ENCODE measurements around the gene UPK3B. TPM values are rescaled to one million over a fixed set of nuclear protein-coding genes. Genes with fewer than 3 reads are reported as not detected.
"Not testable (repeated sequence)": the region's sequence is repeated elsewhere in the genome, so short reads cannot be mapped to it uniquely, and the experiment has no call there.

Gene UPK3B
- total RNA-seq, 1 experiment from 2014 or later = 3.0 TPM

DNA sequence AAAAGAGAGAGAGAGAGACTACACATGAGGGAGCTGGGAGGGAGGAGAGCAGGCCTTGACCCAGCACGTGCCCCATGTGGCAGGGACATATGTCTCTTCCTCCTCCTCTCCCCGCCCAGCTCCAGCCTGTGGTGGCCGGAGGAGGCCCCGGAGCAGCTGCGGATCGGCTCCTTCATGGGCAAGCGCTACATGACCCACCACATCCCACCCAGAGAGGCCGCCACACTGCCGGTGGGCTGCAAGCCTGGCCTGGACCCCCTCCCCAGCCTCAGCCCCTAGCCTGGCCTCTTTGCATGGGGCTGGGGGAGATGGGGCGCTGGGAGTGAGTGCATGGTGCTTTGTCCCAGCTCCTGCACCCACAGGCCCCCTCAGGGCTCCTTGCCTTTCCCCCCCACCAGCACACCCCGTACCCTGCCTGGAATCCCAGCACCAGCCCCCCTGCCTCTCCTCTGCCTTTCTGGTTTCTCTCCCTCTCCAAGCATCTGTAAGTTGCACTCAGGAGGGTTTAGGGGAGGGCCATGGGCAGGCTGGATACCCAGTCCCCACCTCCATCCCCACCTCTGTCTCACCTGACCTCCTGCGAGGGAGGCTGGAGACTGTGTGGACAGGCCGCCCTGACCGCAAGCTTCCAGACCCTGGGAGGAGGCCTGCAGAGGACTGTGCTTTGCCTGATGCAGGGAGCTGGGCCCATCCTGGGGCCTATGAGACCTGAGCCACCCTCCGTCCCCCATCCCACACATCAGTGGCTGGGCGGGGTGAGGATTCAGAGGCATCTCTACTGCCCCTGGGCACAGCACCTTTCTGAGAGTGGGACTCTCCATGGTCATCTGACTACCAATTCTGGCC, 4.8 kb downstream of the UPK3B start:
- POLR2A ChIA-PET (ENCODE audit: unreplicated experiment) = interaction anchor here (0.6 kb wide), 1 partner anchor 209 kb away, joined by 4 read pairs; no protein-coding TSS in a partner anchor
- H3K4me2 ChIP-seq (ENCODE audit: low read length) = no peak overlapping the region
- H3K36me3 ChIP-seq (ENCODE audit: low read depth, low read length) = no peaks in the 10 kb centered on the region
- no peak for TF ChIP-seq EZH2phosphoT487 (IDR thresholded peaks at IDR 0.05; ENCODE audit: borderline replicate concordance, low read length)
- TF ChIP-seq, protein P1, sequence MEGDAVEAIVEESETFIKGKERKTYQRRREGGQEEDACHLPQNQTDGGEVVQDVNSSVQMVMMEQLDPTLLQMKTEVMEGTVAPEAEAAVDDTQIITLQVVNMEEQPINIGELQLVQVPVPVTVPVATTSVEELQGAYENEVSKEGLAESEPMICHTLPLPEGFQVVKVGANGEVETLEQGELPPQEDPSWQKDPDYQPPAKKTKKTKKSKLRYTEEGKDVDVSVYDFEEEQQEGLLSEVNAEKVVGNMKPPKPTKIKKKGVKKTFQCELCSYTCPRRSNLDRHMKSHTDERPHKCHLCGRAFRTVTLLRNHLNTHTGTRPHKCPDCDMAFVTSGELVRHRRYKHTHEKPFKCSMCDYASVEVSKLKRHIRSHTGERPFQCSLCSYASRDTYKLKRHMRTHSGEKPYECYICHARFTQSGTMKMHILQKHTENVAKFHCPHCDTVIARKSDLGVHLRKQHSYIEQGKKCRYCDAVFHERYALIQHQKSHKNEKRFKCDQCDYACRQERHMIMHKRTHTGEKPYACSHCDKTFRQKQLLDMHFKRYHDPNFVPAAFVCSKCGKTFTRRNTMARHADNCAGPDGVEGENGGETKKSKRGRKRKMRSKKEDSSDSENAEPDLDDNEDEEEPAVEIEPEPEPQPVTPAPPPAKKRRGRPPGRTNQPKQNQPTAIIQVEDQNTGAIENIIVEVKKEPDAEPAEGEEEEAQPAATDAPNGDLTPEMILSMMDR (conservative IDR thresholded peaks at IDR 0.05; ENCODE audit: low read depth, low read length) = no peak
- TF ChIP-seq EZH2 (IDR thresholded peaks at IDR 0.05; ENCODE audit: low read length, unreplicated experiment) = no peak
- CTCF ChIA-PET = no interaction called here
- BruUV-seq (replicated peaks) = no TSS peak
- H2AFZ ChIP-seq (ENCODE audit: low read length) = no peak overlapping the region
- H3K27me3 ChIP-seq (ENCODE audit: low read length) = no peaks in the 10 kb centered on the region
- no peak overlapping the region for H3K4me3 ChIP-seq (ENCODE audit: low read length)
- no peak overlapping the region for H3K9ac ChIP-seq (ENCODE audit: low read length)
- H3K9me2 ChIP-seq (replicated peaks; ENCODE audit: low read length) = no peaks in the 10 kb centered on the region
- H3K4me1 ChIP-seq (ENCODE audit: insufficient read depth, low read length) = peaks cover 18% of the 10 kb centered on the region
- ATAC-seq = no peak
- no peaks in the 10 kb centered on the region for H3F3A ChIP-seq (ENCODE audit: low read length, unreplicated experiment)
- H3K27ac ChIP-seq (ENCODE audit: low read length) = no peak overlapping the region
- intact Hi-C loops (cut with micrococcal nuclease) = no loop called here
- H3K79me2 ChIP-seq (ENCODE audit: low read length) = no peaks in the 10 kb centered on the region
- no peaks in the 10 kb centered on the region for H3K9me3 ChIP-seq (ENCODE audit: low read length)
- H4K20me1 ChIP-seq (ENCODE audit: low read length) = no peaks in the 10 kb centered on the region
- no peak for DNase-seq

DNA sequence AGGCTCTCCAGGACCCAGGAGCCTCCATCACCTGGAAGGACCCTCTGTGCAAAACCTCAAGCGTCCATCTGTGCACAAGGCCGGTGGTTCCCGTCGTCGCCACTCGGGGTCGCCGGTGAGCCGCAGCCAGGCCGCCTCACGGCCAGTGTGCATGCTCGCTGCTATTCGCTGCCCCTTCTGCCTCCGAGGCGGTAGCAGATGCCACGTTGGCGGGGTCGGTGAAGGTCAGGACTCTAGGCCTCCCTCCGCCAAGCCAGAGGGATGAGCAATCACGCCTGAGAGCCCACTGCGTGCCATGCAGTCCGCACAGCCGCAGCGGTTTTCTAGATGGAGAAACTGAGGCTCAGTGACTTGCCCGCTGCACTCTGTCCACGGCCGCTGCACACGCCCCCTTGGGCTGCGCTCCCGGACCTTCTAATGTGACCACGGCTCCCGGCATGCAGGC, 5.7 kb downstream of the UPK3B start:
- peak; percentile 51 for DNase-seq
- Histone ChIP-seq H3K9me2 (replicated peaks; ENCODE audit: low read length) (no peaks in the 10 kb centered on the region), H4K20me1 (ENCODE audit: low read length) (no peaks in the 10 kb centered on the region), H2AFZ (ENCODE audit: low read length) (no peak overlapping the region), H3K36me3 (ENCODE audit: low read depth, low read length) (no peaks in the 10 kb centered on the region), H3F3A (ENCODE audit: low read length, unreplicated experiment) (no peaks in the 10 kb centered on the region), H3K4me1 (ENCODE audit: insufficient read depth, low read length) (peaks cover 18% of the 10 kb centered on the region), H3K27me3 (ENCODE audit: low read length) (no peaks in the 10 kb centered on the region), H3K4me2 (ENCODE audit: low read length) (no peak overlapping the region; the same call in 1 of the 2 replicates), H3K79me2 (ENCODE audit: low read length) (no peaks in the 10 kb centered on the region), H3K4me3 (ENCODE audit: low read length) (no peak overlapping the region), H3K9me3 (ENCODE audit: low read length) (no peaks in the 10 kb centered on the region), H3K27ac (ENCODE audit: low read length) (no peak overlapping the region), H3K9ac (ENCODE audit: low read length) (no peak overlapping the region)
- TF ChIP-seq, protein P1 (conservative IDR thresholded peaks at IDR 0.05; ENCODE audit: low read depth, low read length) = peak; percentile 76
- TF ChIP-seq EZH2phosphoT487 (IDR thresholded peaks at IDR 0.05; ENCODE audit: borderline replicate concordance, low read length) = no peak
- ChIA-PET CTCF (no interaction called here), POLR2A (ENCODE audit: unreplicated experiment) (interaction anchor here (0.6 kb wide), 1 partner anchor 210 kb away, joined by 4 read pairs; no protein-coding TSS in a partner anchor)
- peak; percentile 25 for ATAC-seq
- intact Hi-C loops (cut with micrococcal nuclease) = no loop called here
- BruUV-seq (replicated peaks) = no TSS peak

DNA sequence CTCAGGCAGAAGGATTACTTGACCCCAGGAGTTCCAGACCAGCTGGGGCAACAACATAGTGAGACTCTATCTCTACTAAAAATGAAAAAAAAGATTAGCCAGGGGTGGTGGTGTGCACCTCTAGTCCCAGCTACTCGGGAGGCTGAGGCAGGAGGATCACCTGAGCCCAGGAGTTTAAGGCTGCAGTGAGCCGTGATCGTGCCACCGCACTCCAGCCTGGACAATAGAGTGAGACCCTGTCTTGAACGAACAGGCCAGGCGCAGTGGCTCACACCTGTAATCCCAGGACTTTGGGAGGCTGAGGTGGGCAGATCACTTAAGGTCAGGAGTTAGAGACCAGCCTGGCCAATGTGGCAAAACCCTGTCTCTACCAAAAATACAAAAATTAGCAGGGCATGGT, 6.6 kb downstream of the UPK3B start:
- peaks cover 18% of the 10 kb centered on the region for H3K4me1 ChIP-seq (ENCODE audit: insufficient read depth, low read length)
- CTCF ChIA-PET; H3K9me2 ChIP-seq (replicated peaks; ENCODE audit: low read length); H3K9me3 ChIP-seq (ENCODE audit: low read length); H3K4me2 ChIP-seq (ENCODE audit: low read length); H3F3A ChIP-seq (ENCODE audit: low read length, unreplicated experiment); DNase-seq; H3K79me2 ChIP-seq (ENCODE audit: low read length); H2AFZ ChIP-seq (ENCODE audit: low read length); BruUV-seq (replicated peaks); H3K36me3 ChIP-seq (ENCODE audit: low read depth, low read length); POLR2A ChIA-PET (ENCODE audit: unreplicated experiment); H3K27ac ChIP-seq (ENCODE audit: low read length); H3K4me3 ChIP-seq (ENCODE audit: low read length); H3K9ac ChIP-seq (ENCODE audit: low read length); ATAC-seq; intact Hi-C loops (cut with micrococcal nuclease); H4K20me1 ChIP-seq (ENCODE audit: low read length); H3K27me3 ChIP-seq (ENCODE audit: low read length): not testable (repeated sequence)

DNA sequence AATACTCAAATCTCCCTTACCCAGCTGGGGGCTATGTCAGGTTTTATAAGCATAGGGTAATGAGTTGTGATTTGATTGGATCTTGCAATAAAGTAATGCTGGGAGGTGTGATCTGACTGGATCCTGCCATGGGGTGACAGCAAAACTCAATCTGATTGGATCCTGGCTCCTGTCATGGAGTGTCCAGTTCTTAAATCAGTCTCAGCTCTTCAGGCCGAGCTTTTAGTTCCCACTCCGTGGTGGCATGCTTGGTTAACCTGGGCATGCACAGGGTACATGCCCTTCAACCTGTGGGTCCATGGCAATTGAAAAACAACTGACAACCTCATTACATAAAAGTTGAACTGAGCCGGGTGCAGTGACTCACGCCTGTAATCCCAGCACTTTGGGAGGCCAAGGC, 15.8 kb downstream of the UPK3B start:
- H3K9me2 ChIP-seq (replicated peaks; ENCODE audit: low read length); H3K9ac ChIP-seq (ENCODE audit: low read length); POLR2A ChIA-PET (ENCODE audit: unreplicated experiment); H4K20me1 ChIP-seq (ENCODE audit: low read length); DNase-seq; CTCF ChIA-PET; H2AFZ ChIP-seq (ENCODE audit: low read length); H3K79me2 ChIP-seq (ENCODE audit: low read length); BruUV-seq (replicated peaks); H3K27me3 ChIP-seq (ENCODE audit: low read length); H3K36me3 ChIP-seq (ENCODE audit: low read depth, low read length); H3K9me3 ChIP-seq (ENCODE audit: low read length); intact Hi-C loops (cut with micrococcal nuclease); H3K4me1 ChIP-seq (ENCODE audit: insufficient read depth, low read length); H3K27ac ChIP-seq (ENCODE audit: low read length); H3K4me2 ChIP-seq (ENCODE audit: low read length); H3K4me3 ChIP-seq (ENCODE audit: low read length); ATAC-seq; H3F3A ChIP-seq (ENCODE audit: low read length, unreplicated experiment): not testable (repeated sequence)

DNA sequence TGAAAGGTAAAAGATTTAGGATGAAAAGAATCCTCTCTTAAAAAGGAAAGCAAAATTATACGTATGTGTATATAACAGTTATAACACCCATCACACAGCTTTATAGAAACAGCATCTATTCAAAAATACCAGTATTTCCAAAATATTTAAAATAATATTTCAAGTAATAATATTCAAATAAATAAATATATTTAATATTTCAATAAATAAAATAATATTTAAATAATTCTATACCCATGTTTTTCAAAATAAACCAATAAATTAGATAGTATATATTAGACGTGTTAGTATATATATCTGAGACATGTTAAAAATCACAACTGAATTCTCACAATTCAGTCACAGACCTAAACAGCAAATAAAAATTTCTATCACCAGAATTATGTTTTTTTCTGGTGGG, 21.3 kb downstream of the UPK3B start:
- ATAC-seq; H3K4me3 ChIP-seq (ENCODE audit: low read length); H3K36me3 ChIP-seq (ENCODE audit: low read depth, low read length); H3K4me2 ChIP-seq (ENCODE audit: low read length); H3K9me3 ChIP-seq (ENCODE audit: low read length); H3K9ac ChIP-seq (ENCODE audit: low read length); DNase-seq; H3K9me2 ChIP-seq (replicated peaks; ENCODE audit: low read length); H4K20me1 ChIP-seq (ENCODE audit: low read length); POLR2A ChIA-PET (ENCODE audit: unreplicated experiment); H3K27me3 ChIP-seq (ENCODE audit: low read length); H3K79me2 ChIP-seq (ENCODE audit: low read length); H3K4me1 ChIP-seq (ENCODE audit: insufficient read depth, low read length); CTCF ChIA-PET; BruUV-seq (replicated peaks); H3K27ac ChIP-seq (ENCODE audit: low read length); H3F3A ChIP-seq (ENCODE audit: low read length, unreplicated experiment); intact Hi-C loops (cut with micrococcal nuclease); H2AFZ ChIP-seq (ENCODE audit: low read length): not testable (repeated sequence)
